Loucy (cell line): Measurements from ENCODE around the gene HDHD3.

Experiments
- CTCF ChIP-seq: fragments of 200-600 bp; sonication (generic); conservative IDR thresholded peaks from 2 replicates; pipeline ENCODE4 v1.5.1; 2014; ENCODE audit warnings: mild to moderate bottlenecking, antibody characterized with exemption, low read length
- EZH2phosphoT487 ChIP-seq: fragments of 200-600 bp; IDR thresholded peaks from 2 replicates; pipeline ENCODE4 v1.6.1; 2018; ENCODE audit warnings: antibody characterized with exemption, mild to moderate bottlenecking, moderate library complexity, borderline replicate concordance

DNA sequence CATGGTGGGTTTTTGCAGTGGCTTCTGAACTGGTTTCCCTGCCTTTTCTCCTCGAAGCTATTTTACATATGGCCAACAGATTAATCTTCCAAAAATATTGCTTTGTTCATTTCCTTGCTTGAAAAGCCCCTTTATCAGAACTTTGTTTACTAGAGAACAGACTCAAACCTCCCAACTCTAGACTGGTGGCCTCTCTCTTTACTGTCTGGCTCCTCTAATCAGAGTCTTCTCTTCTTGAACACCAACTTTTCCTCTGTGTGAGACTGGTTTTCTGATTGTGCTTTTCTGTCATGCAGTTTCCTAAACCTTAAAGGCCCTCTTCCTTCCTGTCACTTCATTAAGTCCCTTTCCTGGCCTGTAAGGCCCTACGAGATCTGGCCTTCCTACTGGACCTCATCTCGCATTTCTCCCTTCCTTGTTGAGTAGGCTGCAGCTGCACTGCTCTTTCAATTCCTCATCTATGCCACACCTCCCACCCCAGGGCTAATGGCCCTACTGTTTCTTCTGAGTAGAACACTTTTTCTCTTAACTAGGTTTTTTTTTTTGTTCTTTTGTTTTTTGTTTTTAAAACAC lies 39.4 kb upstream of the HDHD3 start:
- TF ChIP-seq CTCF (no peak), EZH2phosphoT487 (no peak)
